GM12878 (cell line): ENCODE data around the gene ITGAD. TPM values are rescaled to one million over a fixed set of nuclear protein-coding genes. Genes with fewer than 3 reads are reported as not detected.

ENCODE experiments used
- BCL11A ChIP-seq: IDR thresholded peaks from 2 replicates; pipeline ENCODE4 v1.6.1; 2011; ENCODE audit warnings: low read depth, low read length
- CREM ChIP-seq: IDR thresholded peaks from 2 replicates; pipeline ENCODE4 v1.6.1; 2014; ENCODE audit warnings: antibody characterized with exemption, low read depth
- EED ChIP-seq: sonication (generic); IDR thresholded peaks from 2 replicates; pipeline ENCODE4 v1.6.1; 2016; ENCODE audit warnings: antibody characterized with exemption, low read depth
- KLF5 ChIP-seq: fragments of 450-650 bp; IDR thresholded peaks from 2 replicates; pipeline ENCODE4 v1.6.1; 2014; ENCODE audit warnings: mild to moderate bottlenecking; ENCODE audit not compliant: partially characterized antibody
- MYC ChIP-seq: IDR thresholded peaks from 2 replicates; pipeline ENCODE4 v1.6.1; 2011; ENCODE audit warnings: mild to moderate bottlenecking, low read length, moderate library complexity, inconsistent platforms; ENCODE audit not compliant: insufficient read depth, insufficient replicate concordance, insufficient read length, severe bottlenecking
- PML ChIP-seq: IDR thresholded peaks from 2 replicates; pipeline ENCODE4 v1.6.1; 2012; ENCODE audit warnings: low read length, inconsistent platforms
- POLR2A ChIP-seq: IDR thresholded peaks from 2 replicates; pipeline ENCODE4 v1.6.1; 2011; ENCODE audit warnings: low read depth, mild to moderate bottlenecking, low read length
- RFX5 ChIP-seq: IDR thresholded peaks from 2 replicates; pipeline ENCODE4 v1.6.1; 2011; ENCODE audit warnings: low read depth, low read length, improper control_type of control experiment
- RUNX3 ChIP-seq: IDR thresholded peaks from 2 replicates; pipeline ENCODE4 v1.6.1; 2012; ENCODE audit warnings: low read length, inconsistent platforms
- SPI1 ChIP-seq: IDR thresholded peaks from 2 replicates; pipeline ENCODE4 v1.6.1; 2011; ENCODE audit warnings: low read depth, mild to moderate bottlenecking, low read length, moderate library complexity, borderline replicate concordance; ENCODE audit not compliant: insufficient read depth
- SRF ChIP-seq, 2 experiments: IDR thresholded peaks; 2 replicates each; pipeline ENCODE4 v1.6.1; 2011; ENCODE audit warnings: low read depth in 2 of 2, low read length in 2 of 2, mild to moderate bottlenecking in 1 of 2, moderate library complexity in 1 of 2
- STAT1 ChIP-seq: fragments of 450-650 bp; conservative IDR thresholded peaks from 2 replicates; pipeline ENCODE4 v1.6.1; 2014; ENCODE audit warnings: antibody characterized with exemption, mild to moderate bottlenecking
- YY1 ChIP-seq: IDR thresholded peaks from 2 replicates; pipeline ENCODE4 v1.6.1; 2011; ENCODE audit warnings: low read depth, mild to moderate bottlenecking, low read length
- ZBED1 ChIP-seq: IDR thresholded peaks from 2 replicates; pipeline ENCODE4 v1.6.1; 2016; ENCODE audit warnings: borderline replicate concordance
- ZNF384 ChIP-seq: IDR thresholded peaks from 2 replicates; pipeline ENCODE4 v1.6.1; 2012; ENCODE audit warnings: low read depth, mild to moderate bottlenecking, low read length, improper control_type of control experiment, borderline replicate concordance
- polyA plus RNA-seq, 11 experiments: library from polyadenylated mRNA; depleted of rRNA in 4 of 11; unstranded in 6 of 11; stranded (reverse) in 5 of 11; fragments of >200 nt; fragmentation: Nextera tagmentation in 4 of 11; fragmentation: Illumina TruSeq in 1 of 11; extraction: Ambion mirVana in 4 of 11; extraction: Trizol in 1 of 11; gene quantifications; 1 replicate in 1 of 11; 2 replicates in 10 of 11; pipeline versions ENCODE4 v1.2.1 to v1.2.3, GENCODE V29; 2011 to 2016; ENCODE audit warnings: inconsistent platforms in 2 of 11, missing spikeins in 2 of 11, low read depth in 1 of 11
- total RNA-seq, 4 experiments: library from RNA; depleted of rRNA in 3 of 4; stranded (reverse); fragments of >200 nt in 3 of 4; fragmentation: Illumina TruSeq in 1 of 4; extraction: Trizol in 1 of 4; gene quantifications; 2 replicates each; pipeline versions ENCODE4 v1.2.1 to v1.2.3, GENCODE V29; 2013 to 2021
- TF ChIP-seq, protein P1 (sequence below): fragments of 450-650 bp; IDR thresholded peaks from 2 replicates; pipeline ENCODE4 v1.6.1; 2018; ENCODE audit warnings: mild to moderate bottlenecking, low read depth, moderate library complexity; ENCODE audit not compliant: partially characterized antibody
- TF ChIP-seq, protein P2 (sequence below): fragments of 450-650 bp; IDR thresholded peaks from 2 replicates; pipeline ENCODE4 v1.6.1; 2017; ENCODE audit warnings: mild to moderate bottlenecking, moderate library complexity
- TF ChIP-seq, protein P3 (sequence below): IDR thresholded peaks from 2 replicates; pipeline ENCODE4 v1.6.1; 2012; ENCODE audit warnings: improper control_type of control experiment, low read depth, low read length; ENCODE audit not compliant: insufficient replicate concordance

Gene ITGAD
- total and polyA plus RNA-seq, 10 of the 15 experiments (the other 5 are each of a cell fraction or from before 2014, with no cell fraction given) = 0.29 to 4.0 (median 1.2) TPM

DNA sequence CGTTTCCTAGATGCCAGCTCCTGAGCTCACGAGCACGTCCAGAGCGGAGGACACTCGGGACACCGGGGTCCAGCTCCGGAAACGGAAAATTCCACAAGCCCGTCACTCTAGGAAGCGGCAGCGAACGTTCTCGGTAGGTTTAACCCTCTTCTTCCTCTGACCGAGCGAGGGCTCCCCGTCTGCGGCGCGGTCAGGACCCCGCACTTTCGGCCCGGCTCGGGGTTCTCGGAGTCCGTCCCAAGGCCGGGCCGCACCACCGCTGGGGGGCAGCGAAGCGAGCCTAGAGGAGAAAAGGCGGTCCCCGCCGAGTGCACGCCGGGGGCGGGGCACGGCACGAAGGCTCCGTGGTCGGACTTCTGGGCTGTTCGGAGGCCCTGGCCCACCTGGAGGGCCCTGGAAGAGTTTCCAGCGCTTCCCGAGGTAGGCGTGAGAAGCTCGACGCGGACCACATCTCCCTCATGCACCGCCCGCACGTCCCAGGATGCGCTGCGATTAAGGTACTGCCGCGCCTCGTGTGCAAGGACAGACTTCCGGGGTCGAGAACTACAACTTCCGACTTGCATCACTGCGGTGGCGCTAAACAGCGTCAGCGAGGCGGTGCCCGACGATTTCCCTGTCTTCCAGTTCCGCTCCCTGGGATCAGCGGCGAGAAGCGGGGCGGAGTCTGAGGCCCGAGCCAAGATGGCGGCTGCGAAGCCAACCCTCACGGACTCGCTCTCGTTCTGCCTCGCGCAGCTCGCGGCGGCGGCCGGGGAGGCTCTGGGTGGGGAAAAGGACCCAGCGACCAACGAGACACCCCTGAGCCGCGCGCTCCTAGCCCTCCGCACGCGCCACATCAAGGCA lies 65.9 kb downstream of the ITGAD start, which contains the start of gene ARMC5 (continued):
- TF ChIP-seq ZNF384 (0 out of 2 replicates have a peak, but pooled peaks have one; percentile 15), RUNX3 (peak; percentile 85), CREM (peak; percentile 98), SRF (IDR thresholded peaks at IDR 0.05; ENCODE audit: low read depth in 2 of 2, low read length in 2 of 2) (no peak), ZBED1 (no peak; the same call in 1 of the 2 replicates), POLR2A (peak; percentile 95), EED (peak; percentile 86), STAT1 (peak; percentile 12), KLF5 (peak; percentile 47), BCL11A (0 out of 2 replicates have a peak, but pooled peaks have one; percentile 2), PML (peak; percentile 74), YY1 (peak; percentile 99), MYC (peak; percentile 90), SPI1 (peak; percentile 81), RFX5 (0 out of 2 replicates have a peak, but pooled peaks have one; percentile 4)
- TF ChIP-seq, protein P1, sequence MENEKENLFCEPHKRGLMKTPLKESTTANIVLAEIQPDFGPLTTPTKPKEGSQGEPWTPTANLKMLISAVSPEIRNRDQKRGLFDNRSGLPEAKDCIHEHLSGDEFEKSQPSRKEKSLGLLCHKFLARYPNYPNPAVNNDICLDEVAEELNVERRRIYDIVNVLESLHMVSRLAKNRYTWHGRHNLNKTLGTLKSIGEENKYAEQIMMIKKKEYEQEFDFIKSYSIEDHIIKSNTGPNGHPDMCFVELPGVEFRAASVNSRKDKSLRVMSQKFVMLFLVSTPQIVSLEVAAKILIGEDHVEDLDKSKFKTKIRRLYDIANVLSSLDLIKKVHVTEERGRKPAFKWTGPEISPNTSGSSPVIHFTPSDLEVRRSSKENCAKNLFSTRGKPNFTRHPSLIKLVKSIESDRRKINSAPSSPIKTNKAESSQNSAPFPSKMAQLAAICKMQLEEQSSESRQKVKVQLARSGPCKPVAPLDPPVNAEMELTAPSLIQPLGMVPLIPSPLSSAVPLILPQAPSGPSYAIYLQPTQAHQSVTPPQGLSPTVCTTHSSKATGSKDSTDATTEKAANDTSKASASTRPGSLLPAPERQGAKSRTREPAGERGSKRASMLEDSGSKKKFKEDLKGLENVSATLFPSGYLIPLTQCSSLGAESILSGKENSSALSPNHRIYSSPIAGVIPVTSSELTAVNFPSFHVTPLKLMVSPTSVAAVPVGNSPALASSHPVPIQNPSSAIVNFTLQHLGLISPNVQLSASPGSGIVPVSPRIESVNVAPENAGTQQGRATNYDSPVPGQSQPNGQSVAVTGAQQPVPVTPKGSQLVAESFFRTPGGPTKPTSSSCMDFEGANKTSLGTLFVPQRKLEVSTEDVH = peak; percentile 59
- TF ChIP-seq, protein P2, sequence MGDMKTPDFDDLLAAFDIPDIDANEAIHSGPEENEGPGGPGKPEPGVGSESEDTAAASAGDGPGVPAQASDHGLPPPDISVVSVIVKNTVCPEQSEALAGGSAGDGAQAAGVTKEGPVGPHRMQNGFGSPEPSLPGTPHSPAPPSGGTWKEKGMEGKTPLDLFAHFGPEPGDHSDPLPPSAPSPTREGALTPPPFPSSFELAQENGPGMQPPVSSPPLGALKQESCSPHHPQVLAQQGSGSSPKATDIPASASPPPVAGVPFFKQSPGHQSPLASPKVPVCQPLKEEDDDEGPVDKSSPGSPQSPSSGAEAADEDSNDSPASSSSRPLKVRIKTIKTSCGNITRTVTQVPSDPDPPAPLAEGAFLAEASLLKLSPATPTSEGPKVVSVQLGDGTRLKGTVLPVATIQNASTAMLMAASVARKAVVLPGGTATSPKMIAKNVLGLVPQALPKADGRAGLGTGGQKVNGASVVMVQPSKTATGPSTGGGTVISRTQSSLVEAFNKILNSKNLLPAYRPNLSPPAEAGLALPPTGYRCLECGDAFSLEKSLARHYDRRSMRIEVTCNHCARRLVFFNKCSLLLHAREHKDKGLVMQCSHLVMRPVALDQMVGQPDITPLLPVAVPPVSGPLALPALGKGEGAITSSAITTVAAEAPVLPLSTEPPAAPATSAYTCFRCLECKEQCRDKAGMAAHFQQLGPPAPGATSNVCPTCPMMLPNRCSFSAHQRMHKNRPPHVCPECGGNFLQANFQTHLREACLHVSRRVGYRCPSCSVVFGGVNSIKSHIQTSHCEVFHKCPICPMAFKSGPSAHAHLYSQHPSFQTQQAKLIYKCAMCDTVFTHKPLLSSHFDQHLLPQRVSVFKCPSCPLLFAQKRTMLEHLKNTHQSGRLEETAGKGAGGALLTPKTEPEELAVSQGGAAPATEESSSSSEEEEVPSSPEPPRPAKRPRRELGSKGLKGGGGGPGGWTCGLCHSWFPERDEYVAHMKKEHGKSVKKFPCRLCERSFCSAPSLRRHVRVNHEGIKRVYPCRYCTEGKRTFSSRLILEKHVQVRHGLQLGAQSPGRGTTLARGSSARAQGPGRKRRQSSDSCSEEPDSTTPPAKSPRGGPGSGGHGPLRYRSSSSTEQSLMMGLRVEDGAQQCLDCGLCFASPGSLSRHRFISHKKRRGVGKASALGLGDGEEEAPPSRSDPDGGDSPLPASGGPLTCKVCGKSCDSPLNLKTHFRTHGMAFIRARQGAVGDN = peak; percentile 65
- TF ChIP-seq, protein P3, sequence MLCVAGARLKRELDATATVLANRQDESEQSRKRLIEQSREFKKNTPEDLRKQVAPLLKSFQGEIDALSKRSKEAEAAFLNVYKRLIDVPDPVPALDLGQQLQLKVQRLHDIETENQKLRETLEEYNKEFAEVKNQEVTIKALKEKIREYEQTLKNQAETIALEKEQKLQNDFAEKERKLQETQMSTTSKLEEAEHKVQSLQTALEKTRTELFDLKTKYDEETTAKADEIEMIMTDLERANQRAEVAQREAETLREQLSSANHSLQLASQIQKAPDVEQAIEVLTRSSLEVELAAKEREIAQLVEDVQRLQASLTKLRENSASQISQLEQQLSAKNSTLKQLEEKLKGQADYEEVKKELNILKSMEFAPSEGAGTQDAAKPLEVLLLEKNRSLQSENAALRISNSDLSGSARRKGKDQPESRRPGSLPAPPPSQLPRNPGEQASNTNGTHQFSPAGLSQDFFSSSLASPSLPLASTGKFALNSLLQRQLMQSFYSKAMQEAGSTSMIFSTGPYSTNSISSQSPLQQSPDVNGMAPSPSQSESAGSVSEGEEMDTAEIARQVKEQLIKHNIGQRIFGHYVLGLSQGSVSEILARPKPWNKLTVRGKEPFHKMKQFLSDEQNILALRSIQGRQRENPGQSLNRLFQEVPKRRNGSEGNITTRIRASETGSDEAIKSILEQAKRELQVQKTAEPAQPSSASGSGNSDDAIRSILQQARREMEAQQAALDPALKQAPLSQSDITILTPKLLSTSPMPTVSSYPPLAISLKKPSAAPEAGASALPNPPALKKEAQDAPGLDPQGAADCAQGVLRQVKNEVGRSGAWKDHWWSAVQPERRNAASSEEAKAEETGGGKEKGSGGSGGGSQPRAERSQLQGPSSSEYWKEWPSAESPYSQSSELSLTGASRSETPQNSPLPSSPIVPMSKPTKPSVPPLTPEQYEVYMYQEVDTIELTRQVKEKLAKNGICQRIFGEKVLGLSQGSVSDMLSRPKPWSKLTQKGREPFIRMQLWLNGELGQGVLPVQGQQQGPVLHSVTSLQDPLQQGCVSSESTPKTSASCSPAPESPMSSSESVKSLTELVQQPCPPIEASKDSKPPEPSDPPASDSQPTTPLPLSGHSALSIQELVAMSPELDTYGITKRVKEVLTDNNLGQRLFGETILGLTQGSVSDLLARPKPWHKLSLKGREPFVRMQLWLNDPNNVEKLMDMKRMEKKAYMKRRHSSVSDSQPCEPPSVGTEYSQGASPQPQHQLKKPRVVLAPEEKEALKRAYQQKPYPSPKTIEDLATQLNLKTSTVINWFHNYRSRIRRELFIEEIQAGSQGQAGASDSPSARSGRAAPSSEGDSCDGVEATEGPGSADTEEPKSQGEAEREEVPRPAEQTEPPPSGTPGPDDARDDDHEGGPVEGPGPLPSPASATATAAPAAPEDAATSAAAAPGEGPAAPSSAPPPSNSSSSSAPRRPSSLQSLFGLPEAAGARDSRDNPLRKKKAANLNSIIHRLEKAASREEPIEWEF = no peak
